HG03558 (cell line): ENCODE data around the gene GFOD1.
A peak's percentile ranks its signal among the peaks of the same experiment; 100 is the strongest.
"Not testable (repeated sequence)": the region's sequence is repeated elsewhere in the genome, so short reads cannot be mapped to it uniquely, and the experiment has no call there.

Experiments used
- ATAC-seq: cut with Tn5 transposase; IDR thresholded peaks from one replicate; pipeline ENCODE4 v1.9.1; 2021; ENCODE audit warnings: moderate number of reproducible peaks; ENCODE audit not compliant: unreplicated experiment; ENCODE audit errors: extremely low read depth

GFOD1 gene

DNA sequence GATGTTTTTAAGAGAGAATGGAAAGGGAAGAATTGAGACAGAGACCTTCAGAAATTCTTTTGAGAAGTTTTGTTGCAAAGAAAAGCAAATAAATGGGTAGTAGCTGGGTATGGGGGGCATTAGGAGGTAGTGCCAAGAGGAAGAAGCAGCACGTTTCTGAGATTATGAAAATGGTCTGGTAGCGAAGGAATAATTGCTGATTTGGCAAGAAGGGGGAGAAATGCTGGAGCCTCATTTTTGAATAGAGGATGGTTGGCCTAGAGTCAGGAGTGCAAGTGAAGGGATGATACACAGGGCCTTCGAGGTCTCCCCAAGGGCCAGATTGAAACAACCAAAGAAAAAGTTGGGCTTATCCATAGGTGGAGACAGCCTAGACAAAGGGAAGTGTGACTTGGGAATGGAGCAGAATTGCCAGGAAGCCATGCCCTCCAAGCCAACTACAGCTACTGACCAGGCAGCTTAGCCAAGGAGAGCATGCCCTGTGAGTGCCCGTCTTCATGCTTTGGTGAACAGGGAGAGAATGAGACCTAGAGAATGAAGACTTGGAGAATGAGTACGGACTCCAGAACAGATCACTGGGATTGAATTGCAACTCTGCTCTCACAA lies 144.9 kb downstream of the GFOD1 start:
- ATAC-seq = no peak

DNA sequence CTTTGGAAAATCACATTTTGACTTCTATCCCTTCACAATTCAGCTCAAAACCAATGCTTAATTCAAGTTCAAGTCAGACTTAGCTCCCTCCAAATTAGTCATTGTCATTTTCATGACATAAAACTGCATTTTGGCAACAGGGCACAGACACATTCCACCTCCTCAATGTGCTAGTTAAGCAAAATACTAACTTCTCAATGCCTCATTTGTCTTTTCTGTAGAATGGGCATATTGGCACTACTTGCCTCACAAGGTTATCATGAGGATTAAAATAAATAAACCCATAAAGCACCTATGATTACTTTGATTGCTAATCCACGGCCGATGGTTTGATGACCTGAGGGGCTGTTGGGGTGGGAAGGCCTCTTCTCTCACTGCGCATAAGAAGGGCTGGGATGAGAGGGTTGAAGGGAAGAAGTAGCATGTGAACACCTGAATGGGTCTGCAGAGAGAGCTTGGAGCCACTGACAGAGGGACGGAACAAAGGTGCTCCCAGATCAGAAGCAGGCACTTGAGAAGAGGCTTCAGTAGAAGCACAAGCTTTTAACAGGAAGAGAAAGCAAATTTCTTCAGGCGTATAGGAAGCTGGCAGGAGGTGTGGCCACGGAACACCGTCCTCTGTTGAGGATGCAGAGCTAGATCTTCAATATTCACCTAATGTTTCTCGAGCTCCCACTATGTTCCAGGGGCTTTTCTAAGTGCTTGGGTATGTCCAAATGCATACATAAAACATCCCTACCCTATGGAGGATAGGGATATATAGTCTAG lies 147.4 kb downstream of the GFOD1 start:
- no peak for ATAC-seq

GRCh38 chr6:13338038-13338437 lies 149.4 kb downstream of the GFOD1 start:
- ATAC-seq = no peak

- ATAC-seq = no peak
Observed at GRCh38 chr6:13336553-13336952, 150.8 kb downstream of the GFOD1 start.

DNA sequence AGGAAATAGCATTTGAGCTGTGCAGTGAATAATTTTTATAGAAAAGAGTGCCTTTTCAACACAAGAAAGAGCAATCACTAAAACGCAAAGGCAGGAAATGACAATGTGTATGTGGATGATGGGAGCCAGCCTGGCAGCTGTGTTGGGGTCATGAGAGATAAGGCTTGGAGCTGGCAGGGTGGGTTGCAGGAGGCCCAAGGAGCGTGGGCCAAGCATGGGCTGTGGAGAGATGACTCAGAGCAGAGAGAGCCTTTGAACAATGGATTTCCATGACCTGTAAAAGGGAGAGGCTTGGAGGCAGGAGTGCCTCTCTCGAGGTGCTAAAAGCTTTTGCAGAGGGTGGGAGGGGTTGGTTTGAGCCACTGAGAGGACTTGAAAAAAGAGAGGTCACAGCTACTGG lies 152.4 kb downstream of the GFOD1 start:
- ATAC-seq = no peak

DNA sequence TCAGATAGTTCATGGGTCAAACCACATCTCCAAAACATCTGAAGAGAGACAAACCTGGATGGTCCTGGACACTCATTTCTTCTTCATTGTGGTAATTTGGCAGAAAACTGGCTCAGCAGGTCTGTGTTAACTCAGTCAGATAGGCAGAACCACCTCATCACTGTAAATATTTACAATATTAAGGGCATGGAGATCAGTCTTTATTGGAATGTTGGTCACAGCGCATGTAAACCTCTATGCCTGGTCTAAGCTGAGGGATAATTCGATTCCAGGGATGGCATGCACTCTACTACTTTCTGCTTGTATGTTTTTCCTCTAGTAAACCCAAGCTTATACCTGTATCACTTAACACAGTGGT lies 155.1 kb downstream of the GFOD1 start:
- ATAC-seq = no peak

DNA sequence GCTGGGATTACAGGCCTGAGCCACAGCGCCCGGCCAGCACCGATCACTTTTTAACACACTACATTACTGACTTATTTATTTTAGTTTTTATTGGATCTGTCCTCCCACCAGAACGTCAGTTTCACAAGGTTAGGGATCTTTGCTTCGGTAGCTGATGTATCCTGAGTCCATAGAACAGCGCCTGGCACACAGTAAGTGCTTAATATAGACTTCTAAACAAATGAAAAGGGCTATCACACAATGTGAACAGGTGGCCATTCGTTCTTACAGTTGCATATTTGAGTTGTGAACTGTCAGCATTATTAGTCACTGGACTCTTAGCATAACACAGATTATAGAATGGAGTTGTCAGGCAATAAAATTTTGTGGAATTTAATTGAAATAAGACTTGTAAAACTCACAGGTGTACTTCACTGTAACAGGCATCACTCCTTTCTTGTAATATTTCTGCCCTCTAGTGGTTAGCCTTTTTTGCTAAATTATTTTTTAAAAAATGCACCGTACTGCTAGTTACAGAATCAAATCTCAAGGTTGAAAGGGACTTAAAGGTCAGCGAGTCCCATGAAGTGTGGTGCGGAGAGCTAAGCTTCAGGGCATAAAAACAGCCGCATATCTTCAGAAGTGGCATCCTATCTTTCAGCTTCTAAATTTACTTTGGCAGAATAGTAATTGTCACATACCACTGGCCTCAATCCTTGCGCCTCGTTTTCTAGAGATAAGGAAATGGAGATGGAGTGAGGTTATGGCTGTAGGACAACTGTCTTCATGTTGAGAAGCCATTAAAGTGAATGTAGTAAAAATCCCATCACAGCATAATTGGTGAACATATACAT lies 155.7 kb downstream of the GFOD1 start:
- ATAC-seq = no peak

- ATAC-seq = no peak
Observed at GRCh38 chr6:13328875-13329183, 158.6 kb downstream of the GFOD1 start.

DNA sequence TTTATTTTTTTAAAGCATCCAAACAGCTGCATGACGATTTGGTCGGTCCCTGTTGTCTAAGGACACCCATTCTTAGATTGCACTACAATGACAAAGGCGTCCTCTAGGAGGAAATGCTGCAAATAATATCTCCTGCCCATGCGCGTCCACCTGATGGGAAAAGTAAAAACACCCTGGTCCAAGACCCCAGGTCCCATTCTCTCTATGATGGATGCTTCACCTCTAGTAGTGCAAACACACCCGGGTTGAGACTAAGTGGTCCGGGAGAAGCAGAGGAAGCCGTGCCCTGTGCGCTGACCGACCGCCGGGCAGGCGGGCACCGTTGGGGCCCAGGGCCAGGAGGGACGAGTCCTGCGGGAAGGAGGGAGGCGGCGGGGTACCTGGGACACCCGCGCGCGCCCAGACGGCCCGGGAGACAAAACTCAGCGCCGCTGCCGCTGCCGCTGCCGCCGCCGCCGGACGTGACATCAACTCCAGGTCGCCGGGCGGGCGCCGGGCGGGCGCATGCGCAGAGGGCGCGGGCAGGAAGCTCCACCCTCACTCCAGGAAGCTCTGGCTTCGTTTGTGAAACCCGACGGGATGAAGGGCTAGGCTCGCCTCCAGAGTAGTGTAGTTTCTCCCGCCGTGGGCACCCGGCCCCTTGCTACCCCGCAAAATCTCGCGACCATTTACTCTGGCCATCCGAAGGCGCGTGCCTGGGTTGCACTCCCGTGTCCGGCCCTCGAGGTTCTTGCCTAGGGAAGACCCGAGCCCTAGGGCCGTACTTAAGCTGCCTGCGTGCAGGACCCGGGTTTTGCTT lies 159.1 kb downstream of the GFOD1 start, which contains the start of gene TBC1D7:
TSS of gene TBC1D7 (minus strand) at position 462 of the 799 bp plus-strand sequence. CDS start 1,639 bp downstream, outside the sequence.
- peak; percentile 72 for ATAC-seq

DNA sequence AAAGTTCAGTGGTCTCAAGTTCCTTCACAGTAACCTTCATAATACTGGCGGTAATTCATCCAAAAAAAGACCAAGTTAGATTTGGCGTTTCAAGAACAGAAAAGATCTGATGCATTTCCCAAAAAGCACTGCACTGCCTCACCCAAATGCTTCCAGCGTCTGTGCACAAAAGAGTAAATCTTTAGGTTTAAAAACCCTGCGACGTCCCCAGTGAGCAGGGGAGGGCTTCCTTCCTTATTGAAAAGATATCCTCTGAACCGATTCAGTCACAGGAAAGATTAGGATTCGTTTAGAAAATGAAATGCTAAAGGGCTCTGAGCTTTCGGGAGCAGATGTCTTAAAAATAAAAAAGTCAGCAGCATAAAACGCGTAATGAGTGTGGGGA lies 159.7 kb downstream of the GFOD1 start:
- ATAC-seq = no peak

GRCh38 chr6:13326031-13326586 lies 161.3 kb downstream of the GFOD1 start:
- not testable (repeated sequence) for ATAC-seq

- no peak for ATAC-seq
Observed at GRCh38 chr6:13319891-13320564, 167.4 kb downstream of the GFOD1 start.

- no peak for ATAC-seq
Observed at GRCh38 chr6:13318821-13319220, 168.6 kb downstream of the GFOD1 start.

- no peak for ATAC-seq
Observed at GRCh38 chr6:13315896-13316295, 171.5 kb downstream of the GFOD1 start.

DNA sequence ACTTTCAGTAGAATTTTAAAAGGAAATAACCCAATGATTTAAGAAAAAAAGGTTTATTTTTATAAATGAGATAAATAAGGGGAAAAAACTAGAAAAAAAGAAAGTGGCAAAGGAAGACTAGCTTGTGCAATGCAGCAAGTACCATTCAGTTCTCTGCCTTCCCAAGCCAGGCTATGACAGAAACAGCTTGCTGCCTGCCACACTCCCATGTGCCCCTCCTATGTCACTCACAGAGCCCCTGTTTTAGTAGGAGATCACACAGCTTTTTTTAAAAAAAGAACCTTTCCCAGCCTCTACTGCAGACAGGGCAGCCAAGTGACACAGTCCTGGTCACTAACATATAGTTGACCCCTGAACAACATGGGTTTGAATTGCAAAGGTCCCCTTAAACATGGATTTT lies 172.6 kb downstream of the GFOD1 start:
- ATAC-seq = no peak

- no peak for ATAC-seq
Observed at GRCh38 chr6:13311155-13311554, 176.2 kb downstream of the GFOD1 start.

- ATAC-seq = no peak
Observed at GRCh38 chr6:13308332-13308731, 179.1 kb downstream of the GFOD1 start.
